ENCODE results near the gene FBXO31.
"Not testable (repeated sequence)": the region's sequence is repeated elsewhere in the genome, so short reads cannot be mapped to it uniquely, and the experiment has no call there.

DNA sequence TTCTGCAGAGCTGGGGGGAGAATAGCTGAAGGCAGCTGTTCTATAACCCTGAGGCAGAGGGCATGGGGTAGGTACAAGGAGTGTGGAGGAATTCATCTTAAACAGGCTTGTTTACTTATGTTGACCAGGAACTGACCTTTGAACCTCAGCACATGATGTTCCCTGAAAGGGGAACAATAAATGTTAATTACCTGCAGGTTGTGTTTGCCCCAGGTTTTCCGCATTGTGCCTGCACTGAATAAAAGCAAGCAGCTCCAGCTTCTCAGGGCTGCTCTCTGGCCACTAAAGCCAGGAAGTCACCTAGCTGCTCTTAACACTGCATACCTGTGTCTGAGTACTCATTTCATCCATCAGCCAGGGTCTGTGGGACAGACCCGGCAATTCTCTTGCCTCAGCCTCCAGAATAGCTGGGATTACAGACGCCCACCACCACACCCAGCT lies 4.2 kb downstream of the FBXO31 start:
- TF ChIP-seq, protein P1, sequence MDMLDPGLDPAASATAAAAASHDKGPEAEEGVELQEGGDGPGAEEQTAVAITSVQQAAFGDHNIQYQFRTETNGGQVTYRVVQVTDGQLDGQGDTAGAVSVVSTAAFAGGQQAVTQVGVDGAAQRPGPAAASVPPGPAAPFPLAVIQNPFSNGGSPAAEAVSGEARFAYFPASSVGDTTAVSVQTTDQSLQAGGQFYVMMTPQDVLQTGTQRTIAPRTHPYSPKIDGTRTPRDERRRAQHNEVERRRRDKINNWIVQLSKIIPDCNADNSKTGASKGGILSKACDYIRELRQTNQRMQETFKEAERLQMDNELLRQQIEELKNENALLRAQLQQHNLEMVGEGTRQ (IDR thresholded peaks at IDR 0.05; ENCODE audit: borderline replicate concordance, low read depth, low read length) = not testable (repeated sequence)
- TF ChIP-seq ZNF274 (IDR thresholded peaks at IDR 0.05; ENCODE audit: insufficient read depth, insufficient read length); POLR2A (IDR thresholded peaks at IDR 0.05; ENCODE audit: low read depth, low read length); TARDBP (IDR thresholded peaks at IDR 0.05; ENCODE audit: borderline replicate concordance); MYB (IDR thresholded peaks at IDR 0.05; ENCODE audit: borderline replicate concordance, low read depth, low read length); HCFC1 (IDR thresholded peaks at IDR 0.05; ENCODE audit: low read length); CHD2 (IDR thresholded peaks at IDR 0.05; ENCODE audit: borderline replicate concordance, low read depth, low read length); NFIC (IDR thresholded peaks at IDR 0.05; ENCODE audit: low read depth, low read length); YY1 (IDR thresholded peaks at IDR 0.05; ENCODE audit: low read depth, low read length): not testable (repeated sequence)
- TF ChIP-seq, protein P2, sequence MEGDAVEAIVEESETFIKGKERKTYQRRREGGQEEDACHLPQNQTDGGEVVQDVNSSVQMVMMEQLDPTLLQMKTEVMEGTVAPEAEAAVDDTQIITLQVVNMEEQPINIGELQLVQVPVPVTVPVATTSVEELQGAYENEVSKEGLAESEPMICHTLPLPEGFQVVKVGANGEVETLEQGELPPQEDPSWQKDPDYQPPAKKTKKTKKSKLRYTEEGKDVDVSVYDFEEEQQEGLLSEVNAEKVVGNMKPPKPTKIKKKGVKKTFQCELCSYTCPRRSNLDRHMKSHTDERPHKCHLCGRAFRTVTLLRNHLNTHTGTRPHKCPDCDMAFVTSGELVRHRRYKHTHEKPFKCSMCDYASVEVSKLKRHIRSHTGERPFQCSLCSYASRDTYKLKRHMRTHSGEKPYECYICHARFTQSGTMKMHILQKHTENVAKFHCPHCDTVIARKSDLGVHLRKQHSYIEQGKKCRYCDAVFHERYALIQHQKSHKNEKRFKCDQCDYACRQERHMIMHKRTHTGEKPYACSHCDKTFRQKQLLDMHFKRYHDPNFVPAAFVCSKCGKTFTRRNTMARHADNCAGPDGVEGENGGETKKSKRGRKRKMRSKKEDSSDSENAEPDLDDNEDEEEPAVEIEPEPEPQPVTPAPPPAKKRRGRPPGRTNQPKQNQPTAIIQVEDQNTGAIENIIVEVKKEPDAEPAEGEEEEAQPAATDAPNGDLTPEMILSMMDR (IDR thresholded peaks at IDR 0.05 in 2 of 3, conservative IDR thresholded peaks at IDR 0.05 in 1 of 3; ENCODE audit: control insufficient read depth in 2 of 3, extremely low read depth in 1 of 3, insufficient read depth in 1 of 3, low read depth in 3 of 3, low read length in 3 of 3) = not testable (repeated sequence)
- TF ChIP-seq, protein P3, sequence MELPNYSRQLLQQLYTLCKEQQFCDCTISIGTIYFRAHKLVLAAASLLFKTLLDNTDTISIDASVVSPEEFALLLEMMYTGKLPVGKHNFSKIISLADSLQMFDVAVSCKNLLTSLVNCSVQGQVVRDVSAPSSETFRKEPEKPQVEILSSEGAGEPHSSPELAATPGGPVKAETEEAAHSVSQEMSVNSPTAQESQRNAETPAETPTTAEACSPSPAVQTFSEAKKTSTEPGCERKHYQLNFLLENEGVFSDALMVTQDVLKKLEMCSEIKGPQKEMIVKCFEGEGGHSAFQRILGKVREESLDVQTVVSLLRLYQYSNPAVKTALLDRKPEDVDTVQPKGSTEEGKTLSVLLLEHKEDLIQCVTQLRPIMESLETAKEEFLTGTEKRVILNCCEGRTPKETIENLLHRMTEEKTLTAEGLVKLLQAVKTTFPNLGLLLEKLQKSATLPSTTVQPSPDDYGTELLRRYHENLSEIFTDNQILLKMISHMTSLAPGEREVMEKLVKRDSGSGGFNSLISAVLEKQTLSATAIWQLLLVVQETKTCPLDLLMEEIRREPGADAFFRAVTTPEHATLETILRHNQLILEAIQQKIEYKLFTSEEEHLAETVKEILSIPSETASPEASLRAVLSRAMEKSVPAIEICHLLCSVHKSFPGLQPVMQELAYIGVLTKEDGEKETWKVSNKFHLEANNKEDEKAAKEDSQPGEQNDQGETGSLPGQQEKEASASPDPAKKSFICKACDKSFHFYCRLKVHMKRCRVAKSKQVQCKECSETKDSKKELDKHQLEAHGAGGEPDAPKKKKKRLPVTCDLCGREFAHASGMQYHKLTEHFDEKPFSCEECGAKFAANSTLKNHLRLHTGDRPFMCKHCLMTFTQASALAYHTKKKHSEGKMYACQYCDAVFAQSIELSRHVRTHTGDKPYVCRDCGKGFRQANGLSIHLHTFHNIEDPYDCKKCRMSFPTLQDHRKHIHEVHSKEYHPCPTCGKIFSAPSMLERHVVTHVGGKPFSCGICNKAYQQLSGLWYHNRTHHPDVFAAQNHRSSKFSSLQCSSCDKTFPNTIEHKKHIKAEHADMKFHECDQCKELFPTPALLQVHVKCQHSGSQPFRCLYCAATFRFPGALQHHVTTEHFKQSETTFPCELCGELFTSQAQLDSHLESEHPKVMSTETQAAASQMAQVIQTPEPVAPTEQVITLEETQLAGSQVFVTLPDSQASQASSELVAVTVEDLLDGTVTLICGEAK (IDR thresholded peaks at IDR 0.05; ENCODE audit: borderline replicate concordance) = not testable (repeated sequence)
